SK-N-SH treated with all-trans-retinoic acid at 6 μM for 48 hours (cell line): ENCODE results near the gene CCR6.

Source experiments
- PATZ1 ChIP-seq: fragments of 250-450 bp; sonication (Bioruptor Pico); IDR thresholded peaks from 2 replicates; pipeline ENCODE4 v1.8.0; 2020; ENCODE audit warnings: mild to moderate bottlenecking, moderate library complexity, borderline replicate concordance
- RARB ChIP-seq: fragments of 250-450 bp; sonication (Bioruptor Pico); IDR thresholded peaks from 2 replicates; pipeline ENCODE4 v1.8.0; 2021; ENCODE audit warnings: mild to moderate bottlenecking, moderate library complexity
- TOX ChIP-seq: fragments of 250-450 bp; sonication (Bioruptor Pico); IDR thresholded peaks from 2 replicates; pipeline ENCODE4 v1.8.0; 2021; ENCODE audit warnings: mild to moderate bottlenecking, moderate library complexity, borderline replicate concordance
- ZFP3 ChIP-seq: fragments of 250-450 bp; sonication (Bioruptor Pico); IDR thresholded peaks from 2 replicates; pipeline ENCODE4 v1.5.0; 2020; ENCODE audit warnings: mild to moderate bottlenecking, moderate library complexity

DNA sequence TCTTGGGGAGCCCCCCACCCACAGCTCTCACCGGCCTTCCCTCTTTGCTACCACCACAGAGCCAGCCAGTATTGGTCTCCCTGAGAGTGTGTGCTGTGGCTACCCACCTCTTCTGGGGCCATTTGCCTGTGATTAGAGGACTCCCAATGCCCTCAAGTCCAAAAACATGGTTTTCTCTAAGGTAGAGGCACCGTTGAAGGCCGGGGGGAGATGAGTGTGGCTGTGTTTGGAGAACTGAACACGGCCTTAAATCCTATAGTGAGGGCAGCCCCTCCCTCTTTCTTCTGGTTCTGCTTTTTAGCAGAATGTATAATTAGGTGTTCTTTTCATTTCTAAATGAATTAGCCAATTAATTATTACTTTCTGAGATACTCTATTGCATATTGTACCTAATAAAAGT is 2.5 kb downstream of the CCR6 start:
- TF ChIP-seq PATZ1 (CRISPR knock-in tag) (no peak), TOX (CRISPR knock-in tag) (no peak), ZFP3 (no peak), RARB (CRISPR knock-in tag) (no peak)
